GM18517 (cell line): Measurements from ENCODE around the gene LECT2.

Source experiments
- ATAC-seq: cut with Tn5 transposase; IDR thresholded peaks from one replicate; pipeline ENCODE4 v1.9.1; 2021; ENCODE audit warnings: mild to moderate bottlenecking, moderate library complexity; ENCODE audit not compliant: unreplicated experiment

The LECT2 gene

DNA sequence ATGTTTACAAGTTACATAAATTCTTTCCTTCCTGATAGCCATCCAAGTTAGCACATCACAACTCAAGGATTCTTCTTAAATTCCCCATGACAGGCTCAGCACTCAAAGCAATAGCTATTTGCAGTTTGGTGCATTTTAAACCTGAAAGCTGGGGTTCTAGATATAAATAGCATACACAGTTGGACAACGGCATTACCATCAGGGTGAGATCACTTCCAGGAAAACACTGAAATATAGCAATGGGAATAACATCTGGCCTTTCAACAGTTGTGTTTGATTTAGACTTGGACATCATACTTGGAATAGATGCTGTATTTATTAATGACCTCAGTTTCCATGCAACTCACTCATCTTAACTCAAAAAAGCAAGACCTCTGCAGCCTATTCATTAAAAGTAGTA, 24.7 kb upstream of the LECT2 start:
- no peak for ATAC-seq

DNA sequence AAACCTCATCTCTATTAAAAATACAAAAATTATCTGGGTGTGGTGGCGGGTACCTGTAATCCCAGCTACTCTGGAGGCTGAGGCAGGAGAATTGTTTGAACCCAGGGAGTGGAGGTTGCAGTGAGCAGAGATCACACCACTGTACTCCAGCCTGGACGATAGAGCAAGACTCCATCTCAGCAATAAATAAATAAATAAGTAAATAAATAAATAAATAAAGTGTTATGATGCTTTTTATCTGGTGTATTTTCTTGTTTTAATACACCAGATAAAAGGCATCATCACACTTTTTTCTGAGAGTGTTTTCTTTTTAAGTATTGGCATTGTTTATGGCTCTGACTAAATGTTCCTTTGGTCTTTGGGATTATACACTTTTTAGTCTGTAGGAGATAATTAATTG, 24.2 kb upstream of the LECT2 start:
- no peak for ATAC-seq

DNA sequence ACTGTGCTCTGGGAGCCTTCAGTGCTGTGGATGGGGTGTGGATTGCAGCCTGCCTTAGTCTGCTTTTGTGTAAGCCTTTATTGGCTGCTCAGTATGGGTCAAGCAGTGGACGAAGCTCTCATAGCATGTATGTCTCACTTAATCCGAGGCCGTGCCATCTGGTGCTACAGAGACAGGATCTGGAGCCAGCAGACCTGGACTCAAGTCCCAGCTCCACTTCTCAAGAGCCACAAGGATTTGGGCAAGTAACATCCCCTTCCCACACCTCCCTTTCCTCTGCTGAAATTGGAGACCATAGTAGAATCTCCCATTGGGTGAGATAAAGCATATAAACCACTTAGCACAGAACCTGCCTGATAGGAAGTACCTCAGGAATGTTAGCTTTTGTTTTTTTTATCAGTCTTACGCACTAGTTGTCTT, 23.4 kb upstream of the LECT2 start:
- ATAC-seq: no peak

DNA sequence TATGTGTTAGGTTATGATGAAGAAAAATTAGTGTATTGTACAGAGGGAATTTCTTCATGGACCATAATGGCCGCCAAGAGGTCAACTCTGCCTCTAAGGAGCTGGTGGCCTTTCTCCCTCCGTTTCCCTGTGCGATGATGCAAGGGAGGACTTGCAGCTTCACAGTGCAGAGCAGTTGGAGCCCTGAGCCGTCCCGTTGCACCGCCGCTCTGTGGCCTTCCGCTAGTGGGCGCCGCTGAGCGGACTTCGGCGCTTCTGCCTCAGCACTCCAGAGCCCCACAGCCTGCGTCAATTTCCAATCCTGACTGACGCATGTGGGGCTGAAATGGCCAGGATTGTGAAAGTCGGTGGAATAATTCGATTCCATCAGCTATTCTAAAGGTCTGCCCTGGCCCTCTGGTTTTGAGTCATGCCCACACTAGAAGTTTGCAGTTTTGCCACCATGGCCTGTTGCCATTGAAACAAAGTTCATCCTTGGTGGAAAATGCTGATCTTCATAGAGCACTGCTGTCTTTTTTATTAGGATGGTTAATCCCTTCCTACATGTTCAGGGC, 22.7 kb upstream of the LECT2 start:
- ATAC-seq: no peak

DNA sequence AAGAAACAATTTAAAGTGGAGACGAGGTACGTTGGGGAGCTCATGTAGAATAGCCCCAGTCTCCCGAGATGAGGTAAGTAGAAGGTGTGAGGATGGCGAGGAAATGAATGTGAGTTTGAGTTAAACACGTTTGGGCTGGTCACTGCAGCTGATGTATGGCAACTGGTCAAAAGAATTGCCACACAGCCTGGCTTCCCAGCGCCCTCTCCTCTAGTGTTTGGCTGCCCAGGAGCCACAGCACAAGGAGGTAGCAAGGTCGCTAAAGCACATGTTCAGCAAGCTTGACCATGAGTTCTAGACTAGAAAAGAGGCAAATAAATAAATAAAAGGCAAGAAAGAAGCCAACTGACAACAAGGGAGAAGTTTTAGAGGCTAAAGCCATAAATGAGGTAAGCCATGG, 21.4 kb upstream of the LECT2 start:
- ATAC-seq: no peak

DNA sequence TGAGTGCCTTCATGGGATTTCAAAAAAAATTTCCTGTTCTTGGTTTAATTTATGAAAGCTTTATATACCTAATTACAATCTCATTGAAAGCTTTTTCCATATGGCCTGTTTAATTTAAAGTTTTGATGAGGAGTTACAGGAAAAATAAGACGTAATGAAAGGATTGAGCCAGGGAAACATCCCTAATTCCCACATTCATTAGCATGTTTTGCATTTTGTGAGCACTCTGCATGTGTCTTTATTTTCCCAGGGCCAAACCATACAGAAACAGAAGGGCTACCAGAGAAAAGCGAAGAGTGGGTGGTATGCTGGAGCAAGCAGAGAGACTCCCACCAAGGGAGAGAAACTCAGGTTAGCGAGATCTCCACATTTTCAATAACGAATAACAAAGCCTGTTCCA, 20.3 kb upstream of the LECT2 start:
- ATAC-seq: no peak

DNA sequence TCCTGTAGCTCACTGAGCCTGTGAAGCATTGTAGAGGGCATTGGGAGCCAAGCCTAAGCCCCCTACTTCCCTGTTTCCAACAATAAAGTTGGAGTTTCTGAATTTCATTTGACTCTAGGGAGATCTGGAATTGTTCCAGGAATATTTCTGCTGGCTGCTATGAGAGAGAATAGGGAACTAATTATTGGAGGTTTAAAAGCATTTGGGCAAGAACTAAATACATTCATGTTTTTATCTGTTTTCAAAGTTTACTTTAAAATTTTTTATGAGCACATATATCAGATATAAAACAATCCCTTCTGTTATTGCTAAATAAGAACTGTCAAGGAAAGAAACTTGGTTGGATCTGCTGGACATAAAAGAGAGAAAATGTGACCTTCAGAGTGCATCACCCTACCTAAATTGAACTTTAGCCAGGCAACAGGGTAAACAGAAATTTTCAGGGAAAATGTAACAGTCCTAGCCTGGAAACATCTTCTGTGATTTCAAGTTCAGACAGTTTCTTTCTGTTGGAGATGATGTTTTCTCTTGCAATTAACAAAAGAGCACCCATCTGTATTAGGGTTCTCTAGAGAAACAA, 19.3 kb upstream of the LECT2 start:
- no peak for ATAC-seq

DNA sequence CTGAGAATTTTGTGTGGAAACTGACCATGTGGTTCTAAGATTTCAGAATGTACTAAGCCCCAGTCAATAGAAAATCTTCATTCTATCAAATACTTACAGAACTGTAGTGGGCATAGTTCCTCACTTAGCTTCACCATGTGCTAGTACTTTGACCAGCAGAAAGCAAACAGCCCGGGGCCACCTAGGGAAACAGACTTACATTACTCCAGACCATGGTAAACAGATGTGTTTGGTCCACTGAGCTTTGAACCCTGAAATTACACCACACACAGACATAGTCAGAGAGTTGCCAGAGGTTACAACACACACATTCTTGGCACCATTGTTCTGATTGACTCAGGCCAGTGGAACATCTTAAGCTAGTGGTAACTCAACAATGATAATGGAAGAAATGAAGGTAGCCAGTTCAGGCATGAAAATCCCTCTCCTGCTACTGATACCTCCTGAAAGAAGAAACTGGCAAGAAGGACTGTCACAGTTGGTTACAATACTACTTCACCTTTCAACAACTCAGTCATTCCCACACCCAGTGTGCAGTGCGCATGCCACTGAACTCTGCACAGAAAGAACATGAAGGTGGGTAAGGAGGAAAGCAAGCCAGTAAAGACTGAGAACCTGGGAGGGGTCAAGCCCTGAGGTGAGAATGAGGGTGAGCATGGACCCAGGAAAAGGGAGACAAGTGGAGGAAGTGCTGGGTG, 18.7 kb upstream of the LECT2 start:
- ATAC-seq: no peak

DNA sequence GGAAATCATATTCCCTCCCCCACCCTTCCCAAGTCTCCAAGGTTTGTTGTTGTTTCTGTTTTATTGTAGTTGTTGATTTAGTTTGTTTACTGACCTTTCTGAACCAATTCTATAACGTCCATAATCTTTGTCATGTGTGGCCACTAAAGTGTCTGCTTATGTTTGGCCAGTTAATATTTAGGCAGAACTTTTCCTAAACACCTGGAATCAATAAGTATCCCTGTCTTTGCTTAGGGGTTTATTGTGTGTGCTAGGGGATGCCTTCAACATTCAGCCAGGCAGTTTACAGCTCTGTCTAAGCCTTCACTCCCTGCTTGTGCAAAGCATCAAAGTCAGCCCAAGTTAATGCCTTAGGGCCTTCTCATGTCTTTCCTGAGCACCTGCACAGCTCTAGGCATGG, 16.9 kb upstream of the LECT2 start:
- no peak for ATAC-seq

DNA sequence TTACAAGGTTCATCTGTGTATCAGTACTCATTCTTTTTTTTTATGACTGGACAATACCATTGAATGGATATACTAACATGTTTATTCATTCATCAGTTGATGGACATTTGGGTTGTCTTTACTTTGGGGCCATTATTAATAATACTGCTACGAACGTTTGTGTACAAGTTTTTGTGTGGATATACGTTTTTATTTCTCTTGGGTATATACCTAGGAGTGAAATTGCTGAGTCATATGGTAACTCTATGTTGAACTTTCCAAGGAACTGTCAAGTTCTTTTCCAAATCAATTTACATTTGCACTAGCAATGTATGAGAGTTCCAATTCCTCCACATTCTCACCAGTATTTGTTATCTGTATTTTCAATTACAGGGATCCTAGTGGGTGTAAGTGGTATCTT, 12.0 kb upstream of the LECT2 start:
- no peak for ATAC-seq

DNA sequence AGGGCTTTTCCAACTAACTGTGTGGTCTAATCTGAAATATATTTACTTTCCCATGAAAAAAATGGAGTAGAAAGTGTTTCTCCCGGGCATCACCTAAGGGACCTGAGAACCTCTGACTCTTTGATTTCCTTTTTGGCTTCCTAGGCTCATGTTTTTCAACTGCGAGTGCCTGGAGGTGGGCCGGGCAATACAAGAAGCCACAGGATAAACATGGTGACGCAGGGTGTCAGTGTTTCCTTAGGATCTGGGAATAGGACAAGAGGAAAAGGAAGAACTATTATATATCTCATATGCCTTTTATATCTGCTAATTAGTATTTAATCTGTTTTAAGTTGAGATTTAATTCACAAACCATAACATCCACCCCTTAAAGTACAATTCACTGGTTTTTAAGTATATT, 11.4 kb upstream of the LECT2 start:
- no peak for ATAC-seq

DNA sequence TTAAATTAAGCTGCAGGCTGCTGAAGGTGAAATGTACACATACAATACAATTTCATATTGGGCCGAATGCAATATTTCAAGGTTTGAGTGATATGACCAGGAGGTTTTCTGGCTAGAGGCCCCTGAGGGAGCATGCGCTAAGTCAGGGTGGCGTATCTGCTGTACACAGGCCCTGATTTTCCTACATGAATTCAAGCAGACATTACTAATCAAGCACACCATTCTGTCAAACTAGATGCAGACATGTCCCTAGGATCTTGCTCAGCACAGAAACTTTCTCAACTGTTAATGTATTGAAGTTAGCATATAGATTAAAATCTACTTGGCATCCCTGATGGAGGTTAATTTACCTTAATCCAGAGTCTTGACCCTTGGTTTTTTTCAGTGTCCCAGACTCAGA, 10.7 kb upstream of the LECT2 start:
- no peak for ATAC-seq

DNA sequence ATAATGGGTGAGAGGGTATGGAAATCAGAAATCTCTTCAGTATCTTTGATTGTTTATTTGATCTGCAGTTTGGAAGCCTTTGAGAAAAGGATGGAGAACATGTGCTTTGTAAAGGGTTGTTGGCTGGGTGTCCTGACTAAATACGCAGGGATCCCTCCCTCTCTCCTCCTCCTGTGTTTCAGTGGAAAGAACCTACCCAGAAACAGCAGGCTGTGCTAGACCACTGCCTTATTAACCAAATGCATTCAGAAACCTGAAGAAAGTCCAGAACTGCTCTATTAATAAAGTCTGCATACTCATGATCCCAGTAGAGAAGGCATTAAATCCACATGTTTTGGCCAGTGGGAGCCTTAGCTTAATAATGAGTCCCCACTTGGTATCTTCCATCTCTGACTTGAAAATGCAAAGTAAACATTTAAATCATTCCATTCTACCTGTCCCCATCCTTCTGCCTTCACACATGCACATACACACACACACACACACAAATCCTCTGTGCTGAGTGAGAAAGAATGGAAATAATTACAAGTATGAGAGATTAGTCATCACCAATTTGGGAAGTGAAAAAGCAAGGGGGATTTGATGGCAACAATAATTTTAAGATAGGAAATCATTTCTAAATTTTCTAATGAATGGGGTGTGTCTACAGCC, 10.0 kb upstream of the LECT2 start:
- ATAC-seq: no peak

DNA sequence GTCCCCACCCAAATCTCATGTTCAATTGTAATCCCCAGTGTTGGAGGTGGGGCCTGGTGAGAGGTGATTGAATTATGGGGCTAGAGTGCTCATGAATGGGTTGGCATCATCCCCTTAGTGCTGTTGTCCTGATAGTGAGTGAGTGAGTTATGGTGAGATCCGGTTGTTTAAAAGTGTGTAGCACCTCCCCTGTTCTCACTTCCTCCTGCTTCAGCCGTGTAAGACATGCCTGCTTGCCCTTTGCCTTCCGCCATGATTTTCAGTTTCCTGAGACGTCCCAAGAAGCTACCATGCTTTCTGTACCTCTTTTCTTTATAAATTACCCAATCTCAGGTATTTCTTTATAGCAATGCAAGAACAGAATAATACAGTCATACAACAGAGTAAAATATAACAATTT, 742 bp upstream of the LECT2 start:
- no peak for ATAC-seq

DNA sequence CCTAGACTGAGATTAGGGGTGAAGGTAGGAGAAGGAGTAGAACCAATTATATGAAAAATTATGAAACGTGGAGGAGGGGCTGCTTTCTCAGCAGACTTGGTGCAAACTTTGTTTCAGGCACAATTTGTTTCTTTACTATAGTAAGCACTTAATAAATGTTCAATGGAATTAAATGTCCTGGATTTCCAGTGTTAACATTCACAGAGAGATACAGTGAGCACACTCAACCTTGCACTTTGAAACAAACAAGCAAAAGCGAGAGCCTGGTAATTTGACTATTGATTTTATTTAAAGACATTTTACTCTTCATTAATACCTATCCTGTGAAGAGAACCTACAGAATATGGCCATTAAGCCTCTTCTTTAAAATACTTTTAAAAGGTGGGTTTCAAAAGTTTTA, 933 bp downstream of the LECT2 start:
- ATAC-seq: no peak

DNA sequence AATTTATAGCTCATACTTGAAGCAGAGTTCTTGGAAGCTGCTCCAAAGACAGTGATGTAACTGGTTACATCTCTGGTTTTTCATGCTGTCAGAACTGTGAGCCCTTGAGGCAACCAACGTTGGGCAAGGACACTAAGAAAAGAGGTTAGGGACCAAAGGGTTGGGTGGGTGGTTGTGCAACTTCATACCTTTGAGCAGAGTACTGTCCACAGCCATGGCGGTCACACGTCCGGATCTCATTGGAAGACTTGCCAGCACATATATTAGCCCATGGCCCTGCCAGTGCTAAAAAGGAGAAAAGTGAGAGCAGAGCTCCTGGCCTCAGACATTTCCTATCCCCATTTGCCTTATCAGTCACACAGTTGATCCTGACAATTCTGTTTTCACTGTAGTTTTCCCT, 2.1 kb downstream of the LECT2 start:
- ATAC-seq: no peak

DNA sequence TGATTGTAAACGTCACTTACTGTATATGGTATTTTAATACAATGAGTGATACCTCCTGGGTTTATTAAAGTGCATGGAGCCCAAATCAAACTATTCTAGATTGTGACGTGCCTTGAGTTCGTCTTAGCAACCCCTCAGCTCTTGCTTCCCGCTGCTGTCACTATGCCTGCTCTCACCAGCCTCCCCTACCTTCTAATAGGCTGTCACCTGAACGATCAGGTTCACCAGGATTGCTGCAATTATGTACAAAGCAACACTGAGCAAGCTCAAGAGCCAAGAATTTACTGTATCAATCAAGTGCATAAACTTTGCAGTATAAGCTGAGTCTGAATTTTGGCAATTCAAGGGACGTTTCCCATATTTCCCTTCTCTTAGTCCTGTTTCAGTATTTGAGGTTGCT, 3.0 kb downstream of the LECT2 start:
- ATAC-seq: no peak

DNA sequence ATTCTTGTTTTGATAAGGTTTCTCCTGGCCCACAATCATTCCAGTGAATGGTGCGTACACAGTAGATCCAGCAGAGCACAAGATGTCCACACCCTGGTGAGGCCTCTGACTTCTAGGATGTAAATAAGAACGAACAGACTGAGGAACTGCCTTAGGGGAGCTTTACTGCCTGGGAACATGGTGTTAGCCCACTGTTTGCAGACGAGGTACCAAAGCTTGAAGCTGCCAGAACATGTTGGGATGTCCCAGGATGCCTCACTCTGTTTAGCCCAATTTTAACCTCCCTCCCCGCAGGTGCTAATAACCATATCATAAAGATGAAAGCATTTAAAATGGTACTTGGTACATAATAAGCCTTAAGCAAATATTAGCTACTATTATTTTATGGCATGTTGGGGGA, 3.5 kb downstream of the LECT2 start:
- ATAC-seq: no peak

DNA sequence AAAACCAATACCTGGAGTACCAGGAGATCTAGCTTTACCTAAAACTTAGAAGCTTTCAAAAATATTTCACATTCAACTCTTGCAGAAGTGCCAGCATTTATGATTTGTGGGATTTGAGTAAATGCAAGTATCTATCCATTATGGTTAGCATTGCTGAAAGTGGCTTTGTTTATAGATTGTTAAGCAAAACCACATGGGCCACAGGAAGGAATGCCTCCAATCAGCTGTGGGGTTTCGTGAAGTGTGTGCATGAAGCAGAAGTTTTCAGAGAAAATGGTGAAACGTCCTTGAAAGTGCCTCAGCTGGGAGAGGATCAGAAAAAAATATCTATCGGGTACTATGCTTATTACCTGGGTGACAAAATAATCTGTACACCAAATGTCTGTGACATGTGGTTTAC, 4.2 kb downstream of the LECT2 start:
- ATAC-seq: no peak

DNA sequence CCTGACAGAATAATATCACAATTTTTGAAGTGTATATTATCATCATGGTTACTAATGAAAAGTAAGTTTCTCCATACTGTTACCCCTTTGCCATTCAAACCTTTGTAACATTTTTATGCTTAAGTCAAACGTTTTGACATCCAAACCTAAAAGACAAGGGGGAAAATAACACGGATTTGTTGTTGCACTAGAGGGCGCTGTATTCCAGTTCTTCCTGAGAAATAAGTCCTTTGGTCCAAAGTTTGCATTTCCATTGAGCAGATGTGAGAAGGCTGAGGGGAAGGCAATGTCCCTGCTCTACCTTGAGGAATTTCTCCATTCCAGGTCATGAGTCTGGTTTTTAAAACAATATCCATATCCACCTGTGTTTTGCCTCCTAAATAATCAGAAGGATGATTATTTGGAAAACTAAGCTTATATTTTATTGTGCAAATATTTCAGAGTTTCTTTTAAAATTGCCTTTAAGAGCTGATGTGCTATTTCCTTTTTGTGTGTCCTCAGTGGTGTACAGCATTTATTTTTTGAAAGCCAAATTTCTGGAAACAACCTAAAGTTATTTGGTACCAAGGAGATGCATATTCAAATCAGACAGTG, 9.7 kb downstream of the LECT2 start:
- no peak for ATAC-seq

DNA sequence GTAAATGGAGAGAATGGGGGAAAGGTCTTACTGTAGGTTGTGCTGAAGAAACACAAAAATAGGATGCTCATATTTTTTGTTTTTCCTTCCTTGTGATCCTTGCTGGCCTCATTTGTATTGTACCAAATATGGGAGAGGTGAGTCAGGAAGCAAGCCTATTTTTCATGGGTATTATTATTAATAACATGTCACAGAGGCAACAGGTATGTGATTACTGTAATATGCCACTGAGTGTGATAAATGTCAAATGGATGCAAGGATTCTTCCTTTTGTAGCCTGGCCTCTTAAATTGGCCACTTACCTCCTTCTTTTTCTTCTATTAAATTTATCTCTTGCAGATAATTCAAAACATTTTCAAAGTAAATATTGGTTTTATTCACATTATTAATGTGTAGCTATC, 10.2 kb downstream of the LECT2 start:
- ATAC-seq: no peak

DNA sequence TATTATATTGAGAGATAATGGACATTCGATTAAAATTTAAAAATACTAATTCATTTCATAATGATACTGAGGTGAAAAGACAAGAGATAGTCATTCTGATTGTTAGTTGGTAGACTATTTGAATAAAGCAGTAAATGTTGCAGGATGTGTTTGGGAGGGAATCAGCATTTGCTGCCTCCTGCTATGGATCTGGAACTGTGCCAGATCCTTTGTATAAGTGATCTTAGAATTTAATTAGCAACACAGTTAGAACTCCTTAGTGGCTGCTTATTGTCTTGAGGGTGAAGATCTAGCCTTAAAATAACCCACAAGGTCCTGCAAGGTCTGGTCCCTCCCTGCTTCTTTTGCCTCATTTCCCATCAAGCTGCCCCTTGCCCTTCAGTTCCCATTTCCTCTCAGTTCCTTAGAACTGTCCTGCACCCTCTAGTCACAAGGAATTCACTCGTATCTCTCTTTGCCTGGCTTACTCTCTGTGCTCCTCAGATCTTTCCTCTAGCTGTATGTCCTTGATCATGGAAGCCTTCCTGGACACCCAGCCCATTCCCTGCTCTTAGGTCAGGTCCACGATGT, 12.5 kb downstream of the LECT2 start:
- no peak for ATAC-seq
